GM19043 (cell line): ENCODE results near the gene NSMCE3.

ENCODE experiments used
- ATAC-seq: cut with Tn5 transposase; IDR thresholded peaks from one replicate; pipeline ENCODE4 v1.9.1; 2021; ENCODE audit warnings: low read depth; ENCODE audit not compliant: unreplicated experiment

The NSMCE3 gene

DNA sequence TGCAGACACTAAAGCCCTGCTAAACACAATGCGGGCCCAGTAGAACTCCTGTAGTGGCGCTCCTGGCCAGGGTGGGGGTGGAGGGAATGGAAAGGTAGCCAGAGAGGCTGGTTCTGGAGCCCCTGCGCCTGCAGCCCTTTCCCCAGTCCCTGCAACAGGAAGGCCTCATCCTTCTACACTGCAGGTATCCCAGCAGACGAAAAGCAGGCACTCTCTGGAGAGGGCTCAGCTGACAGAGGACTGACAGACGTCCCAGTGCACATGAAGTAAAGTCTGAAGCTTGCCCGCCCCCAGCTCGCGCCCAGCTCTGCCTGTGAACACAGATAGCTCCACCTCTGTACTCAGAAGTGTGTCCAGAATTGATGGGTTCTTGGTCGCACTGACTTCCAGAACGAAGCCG is 46.0 kb downstream of the NSMCE3 start:
- no peak for ATAC-seq

- no peak for ATAC-seq
Measured at GRCh38 chr15:29222129-29222853, 47.3 kb downstream of the NSMCE3 start.

DNA sequence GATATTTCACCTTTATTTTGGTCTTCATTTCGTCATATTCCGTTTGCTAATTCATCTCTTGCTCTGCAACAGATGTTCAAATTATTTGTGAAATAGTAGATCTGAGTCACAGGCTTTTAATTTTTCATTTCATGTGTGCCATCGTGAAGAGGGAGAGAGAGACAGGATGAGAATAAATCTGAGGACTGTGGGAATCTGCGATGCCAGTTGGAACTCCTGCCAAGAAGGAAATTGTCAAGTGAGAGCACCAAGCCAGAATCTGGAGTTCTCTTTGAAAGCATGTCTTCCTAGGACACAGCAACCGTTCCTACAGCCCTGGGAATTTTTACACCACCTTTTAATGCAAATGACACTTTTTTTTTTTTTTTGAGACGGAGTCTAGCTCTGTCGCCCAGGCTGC is 48.8 kb downstream of the NSMCE3 start:
- no peak for ATAC-seq

- ATAC-seq = no peak
Measured at GRCh38 chr15:29216955-29217354, 52.7 kb downstream of the NSMCE3 start.
